IMR-90 (cell line): ENCODE measurements around the gene RPS6KA6. TPM values are rescaled to one million over a fixed set of nuclear protein-coding genes. Genes with fewer than 3 reads are reported as not detected.

Experiments used
- ATAC-seq: fragments of 200-7000 bp; cut with Tn5 transposase; 2 replicates; pipeline ENCODE4 v1.9.1; 2020; ENCODE audit warnings: low read depth, mild to moderate bottlenecking, moderate library complexity
- BruUV-seq: library from RNA; stranded (reverse); fragments of 400-500 nt; replicated peaks from 2 replicates; lab custom pipeline; 2021; lab: Mats Ljungman, UMichigan
- CTCF ChIA-PET: fragments of 300-600 bp; formaldehyde crosslinking; extraction: SDS; loops from one replicate; lab custom pipeline; 2021; ENCODE audit warnings: antibody characterized with exemption; lab: Yijun Ruan, JAX
- POLR2A ChIA-PET: fragments of 300-600 bp; sonication (Branson Sonifier 250); formaldehyde crosslinking; loops from one replicate; lab custom pipeline; 2022; ENCODE audit warnings: antibody characterized with exemption; ENCODE audit not compliant: unreplicated experiment; lab: Charles Lee
- DNase-seq: peaks from one replicate; pipeline ENCODE4 v3.0.0; 2013
- H2AFZ ChIP-seq: replicated peaks from 2 replicates; pipeline ENCODE3; 2013; ENCODE audit warnings: low read length, mild to moderate bottlenecking; ENCODE audit not compliant: poor library complexity
- H2AK5ac ChIP-seq: 2 replicates; pipeline ENCODE4 v1.6.1; 2013; ENCODE audit warnings: low read depth, low read length, inconsistent platforms
- H2AK9ac ChIP-seq: replicated peaks from 2 replicates; pipeline ENCODE3; 2013; ENCODE audit warnings: mild to moderate bottlenecking, low read depth, low read length, moderate library complexity; ENCODE audit not compliant: poor library complexity
- H2BK120ac ChIP-seq: 2 replicates; pipeline ENCODE4 v1.6.1; 2013; ENCODE audit warnings: low read depth, low read length, inconsistent platforms
- H2BK15ac ChIP-seq: 3 replicates; pipeline ENCODE4 v1.6.1; 2013; ENCODE audit warnings: low read depth, low read length, inconsistent platforms
- H2BK20ac ChIP-seq: 2 replicates; pipeline ENCODE4 v1.6.1; 2013; ENCODE audit warnings: low read depth, mild to moderate bottlenecking, inconsistent platforms, low read length, moderate library complexity
- H2BK5ac ChIP-seq: 2 replicates; pipeline ENCODE4 v1.6.1; 2013; ENCODE audit warnings: mild to moderate bottlenecking, low read depth, low read length, inconsistent platforms; ENCODE audit not compliant: poor library complexity, severe bottlenecking
- H3K14ac ChIP-seq: replicated peaks from 2 replicates; pipeline ENCODE4 v1.6.1; 2013; ENCODE audit warnings: low read depth, low read length, inconsistent platforms
- H3K18ac ChIP-seq: 2 replicates; pipeline ENCODE4 v1.6.1; 2013; ENCODE audit warnings: low read depth, low read length, control low read depth
- H3K23ac ChIP-seq: 2 replicates; pipeline ENCODE4 v1.6.1; 2013; ENCODE audit warnings: low read depth, low read length, inconsistent platforms
- H3K27ac ChIP-seq: 2 replicates; pipeline ENCODE4 v1.5.1; 2013; ENCODE audit warnings: mild to moderate bottlenecking, control low read depth, low read length; ENCODE audit not compliant: insufficient read depth
- H3K27me3 ChIP-seq: 2 replicates; pipeline ENCODE4 v1.6.1; 2013; ENCODE audit warnings: low read length; ENCODE audit not compliant: control insufficient read depth, insufficient read depth
- H3K36me3 ChIP-seq: 2 replicates; pipeline ENCODE4 v1.6.1; 2013; ENCODE audit warnings: low read length, mixed read lengths; ENCODE audit not compliant: control insufficient read depth, insufficient read depth
- H3K4ac ChIP-seq: 2 replicates; pipeline ENCODE4 v1.6.1; 2013; ENCODE audit warnings: low read depth, low read length, inconsistent platforms
- H3K4me1 ChIP-seq: 2 replicates; pipeline ENCODE4 v1.6.1; 2013; ENCODE audit warnings: low read length, mixed read lengths; ENCODE audit not compliant: control insufficient read depth, insufficient read depth
- H3K4me2 ChIP-seq: 2 replicates; pipeline ENCODE4 v1.6.1; 2013; ENCODE audit warnings: low read depth, mild to moderate bottlenecking, control low read depth, low read length, moderate library complexity
- H3K4me3 ChIP-seq: 2 replicates; pipeline ENCODE4 v1.5.1; 2013; ENCODE audit warnings: low read depth, mild to moderate bottlenecking, control low read depth, low read length, moderate library complexity; ENCODE audit not compliant: insufficient read depth
- H3K56ac ChIP-seq: 2 replicates; pipeline ENCODE4 v1.6.1; 2013; ENCODE audit warnings: low read length, inconsistent platforms; ENCODE audit not compliant: insufficient read depth; ENCODE audit errors: extremely low read depth
- H3K79me1 ChIP-seq, 2 experiments: 2 replicates each; pipeline ENCODE4 v1.6.1; 2013; ENCODE audit warnings: low read length in 2 of 2, inconsistent platforms in 1 of 2, low read depth in 1 of 2
- H3K9ac ChIP-seq: 2 replicates; pipeline ENCODE4 v1.6.1; 2013; ENCODE audit warnings: low read depth, low read length, control low read depth
- H3K9me1 ChIP-seq: 2 replicates; pipeline ENCODE4 v1.6.1; 2013; ENCODE audit warnings: low read length, inconsistent platforms; ENCODE audit not compliant: insufficient read depth
- H3K9me3 ChIP-seq: 2 replicates; pipeline ENCODE4 v1.6.1; 2013; ENCODE audit warnings: low read length; ENCODE audit not compliant: control insufficient read depth, insufficient read depth
- H4K20me1 ChIP-seq: 2 replicates; pipeline ENCODE4 v1.6.1; 2013; ENCODE audit warnings: low read length, inconsistent platforms; ENCODE audit not compliant: insufficient read depth
- H4K5ac ChIP-seq: 2 replicates; pipeline ENCODE4 v1.6.1; 2013; ENCODE audit warnings: mild to moderate bottlenecking, low read depth, low read length, control low read depth
- H4K8ac ChIP-seq, 2 experiments: 2 replicates each; pipeline ENCODE4 v1.6.1; 2013; ENCODE audit warnings: low read depth in 2 of 2, low read length in 2 of 2, control low read depth in 1 of 2, inconsistent platforms in 1 of 2
- H4K91ac ChIP-seq: 2 replicates; pipeline ENCODE4 v1.6.1; 2013; ENCODE audit warnings: low read depth, low read length, inconsistent platforms; ENCODE audit not compliant: insufficient read depth
- BHLHE40 ChIP-seq: fragments of 150-350 bp; IDR thresholded peaks from 2 replicates; pipeline ENCODE4 v1.6.1; 2016; ENCODE audit warnings: mild to moderate bottlenecking, low read depth, low read length
- CEBPB ChIP-seq: IDR thresholded peaks from 2 replicates; pipeline ENCODE4 v1.6.1; 2012; ENCODE audit warnings: low read depth, low read length, improper control_type of control experiment
- CHD1 ChIP-seq: IDR thresholded peaks from 2 replicates; pipeline ENCODE4 v1.6.1; 2012; ENCODE audit warnings: low read depth, low read length, improper control_type of control experiment
- FOS ChIP-seq: fragments of 150-350 bp; IDR thresholded peaks from 2 replicates; pipeline ENCODE4 v1.6.1; 2016; ENCODE audit warnings: low read depth, low read length
- MAFK ChIP-seq: IDR thresholded peaks from 2 replicates; pipeline ENCODE4 v1.6.1; 2012; ENCODE audit warnings: low read depth, low read length, improper control_type of control experiment
- MAZ ChIP-seq: IDR thresholded peaks from 2 replicates; pipeline ENCODE4 v1.6.1; 2012; ENCODE audit warnings: low read depth, mild to moderate bottlenecking, low read length, improper control_type of control experiment, moderate library complexity, borderline replicate concordance
- MXI1 ChIP-seq: IDR thresholded peaks from 2 replicates; pipeline ENCODE4 v1.6.1; 2012; ENCODE audit warnings: low read depth, mild to moderate bottlenecking, low read length, moderate library complexity, borderline replicate concordance
- NFE2L2 ChIP-seq: fragments of 150-350 bp; IDR thresholded peaks from 2 replicates; pipeline ENCODE4 v1.6.1; 2016; ENCODE audit warnings: low read depth, mild to moderate bottlenecking, low read length
- POLR2A ChIP-seq: IDR thresholded peaks from 2 replicates; pipeline ENCODE4 v1.6.1; 2012; ENCODE audit warnings: mild to moderate bottlenecking, low read depth, low read length
- RAD21 ChIP-seq: IDR thresholded peaks from 2 replicates; pipeline ENCODE4 v1.6.1; 2012; ENCODE audit warnings: low read length, improper control_type of control experiment
- RFX5 ChIP-seq: IDR thresholded peaks from 2 replicates; pipeline ENCODE4 v1.8.0; 2012; ENCODE audit warnings: low read depth, mild to moderate bottlenecking, low read length, moderate library complexity
- WGBS, 2 experiments: methylation state at CpG; one replicate each; pipeline versions ENCODE4 v1.1.5 to v1.1.7; 2013; ENCODE audit warnings: missing lambda C conversion rate in 2 of 2; ENCODE audit not compliant: insufficient read length in 1 of 2; ENCODE audit errors: extremely low coverage in 2 of 2; 5-methylcytosine and 5-hydroxymethylcytosine counted together
- dilution Hi-C: fragments of 300-500 bp; cut with HindIII; formaldehyde crosslinking; loops from one replicate; pipeline ENCODE4 v1.14.3; 2018; ENCODE audit warnings: low sequenced_read_pairs; ENCODE audit not compliant: unreplicated experiment
- in situ Hi-C: fragments of 300-500 bp; cut with MboI; formaldehyde crosslinking; loops from 3 replicates; pipeline ENCODE4 v1.14.3; 2019; ENCODE audit warnings: low sequenced_read_pairs, inconsistent platforms, mixed read lengths
- intact Hi-C: fragments of 100-400 bp; cut with micrococcal nuclease; formaldehyde crosslinking; loops from 2 replicates; pipeline ENCODE4 v1.10.0; 2022
- polyA plus RNA-seq, 3 experiments: library from polyadenylated mRNA; depleted of rRNA; stranded (reverse); fragments of >200 nt; gene quantifications; 2 replicates each; pipeline ENCODE4 v1.2.3, GENCODE V29; 2012; ENCODE audit warnings: low replicate concordance in 1 of 3
- total RNA-seq: library from RNA; depleted of rRNA; stranded (reverse); fragments of >200 nt; gene quantifications from 2 replicates; pipeline ENCODE4 v1.2.3, GENCODE V29; 2012
- TF ChIP-seq, protein P1 (sequence below): fragments of 150-350 bp; IDR thresholded peaks from 2 replicates; pipeline ENCODE4 v1.6.1; 2017; ENCODE audit warnings: mild to moderate bottlenecking, antibody characterized with exemption, low read length, low read depth

The RPS6KA6 gene
- total and polyA plus RNA-seq, 2 of the 4 experiments (the other 2 are of a cell fraction): 3.6 to 6.8 TPM

DNA sequence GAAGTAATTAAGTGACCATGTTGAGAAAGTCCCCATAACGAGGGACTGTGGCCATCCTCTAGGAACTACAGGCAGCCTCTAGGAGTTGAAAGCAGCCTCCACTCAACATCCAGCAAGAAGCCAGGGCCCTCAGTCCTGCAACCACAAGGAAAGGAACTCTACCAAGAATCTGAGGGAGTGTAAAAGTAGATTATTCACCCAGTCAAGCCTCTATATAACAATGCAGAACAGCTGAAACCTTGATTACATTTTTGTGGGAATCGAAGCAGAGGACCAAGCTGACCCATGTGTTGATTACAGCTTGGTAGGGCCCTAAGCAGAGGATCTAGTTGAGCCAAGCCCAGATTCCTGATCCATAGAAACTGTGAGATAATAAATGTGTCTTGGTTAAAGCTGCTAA is 17.1 kb downstream of the RPS6KA6 start:
- H2AK9ac ChIP-seq: no peak overlapping the region
- DNase-seq (peak; percentile 41), ATAC-seq (peak; percentile 46; the same call in 1 of the 2 replicates)
- H3K79me1 ChIP-seq: no peaks in the 10 kb centered on the region; a peak in 1 of 4 replicates
- H2BK20ac ChIP-seq: no peak overlapping the region
- no peak overlapping the region for H3K14ac ChIP-seq
- H2AK5ac ChIP-seq: no peak overlapping the region
- no peak overlapping the region for H3K4me2 ChIP-seq
- H3K9me3 ChIP-seq: no peaks in the 10 kb centered on the region
- H3K36me3 ChIP-seq: no peaks in the 10 kb centered on the region
- no TSS peak for BruUV-seq
- no peak overlapping the region for H3K27ac ChIP-seq
- no peak overlapping the region for H4K5ac ChIP-seq
- dilution Hi-C loops (no loop called here), in situ Hi-C loops (no loop called here), intact Hi-C loops (no loop called here)
- no peak overlapping the region for H2BK5ac ChIP-seq
- no peak overlapping the region for H3K9ac ChIP-seq
- no peaks in the 10 kb centered on the region for H3K27me3 ChIP-seq
- H3K4ac ChIP-seq: no peak overlapping the region
- CTCF ChIA-PET: no interaction called here
- no peak overlapping the region for H3K56ac ChIP-seq
- no CpG with 5 or more reads among the region's 2 CpGs for WGBS, 2 experiments
- H4K20me1 ChIP-seq: no peaks in the 10 kb centered on the region
- no peaks in the 10 kb centered on the region for H3K4me1 ChIP-seq
- no peak overlapping the region for H4K8ac ChIP-seq
- no peak overlapping the region for H2BK15ac ChIP-seq
- POLR2A ChIA-PET: no interaction called here
- H3K9me1 ChIP-seq: no peaks in the 10 kb centered on the region
- no peak overlapping the region for H2BK120ac ChIP-seq
- H2AFZ ChIP-seq: no peak overlapping the region
- no peak overlapping the region for H3K18ac ChIP-seq
- no peak overlapping the region for H4K91ac ChIP-seq
- TF ChIP-seq RFX5 (no peak), MAZ (no peak), MAFK (no peak), BHLHE40 (no peak), RAD21 (no peak), MXI1 (no peak), CHD1 (no peak), NFE2L2 (no peak), CEBPB (no peak), FOS (no peak), POLR2A (no peak)
- TF ChIP-seq, protein P1, sequence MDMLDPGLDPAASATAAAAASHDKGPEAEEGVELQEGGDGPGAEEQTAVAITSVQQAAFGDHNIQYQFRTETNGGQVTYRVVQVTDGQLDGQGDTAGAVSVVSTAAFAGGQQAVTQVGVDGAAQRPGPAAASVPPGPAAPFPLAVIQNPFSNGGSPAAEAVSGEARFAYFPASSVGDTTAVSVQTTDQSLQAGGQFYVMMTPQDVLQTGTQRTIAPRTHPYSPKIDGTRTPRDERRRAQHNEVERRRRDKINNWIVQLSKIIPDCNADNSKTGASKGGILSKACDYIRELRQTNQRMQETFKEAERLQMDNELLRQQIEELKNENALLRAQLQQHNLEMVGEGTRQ: no peak
- H3K23ac ChIP-seq: no peak overlapping the region
- no peak overlapping the region for H3K4me3 ChIP-seq
